ENCODE data around the gene TEKTIP1.

The TEKTIP1 gene

DNA sequence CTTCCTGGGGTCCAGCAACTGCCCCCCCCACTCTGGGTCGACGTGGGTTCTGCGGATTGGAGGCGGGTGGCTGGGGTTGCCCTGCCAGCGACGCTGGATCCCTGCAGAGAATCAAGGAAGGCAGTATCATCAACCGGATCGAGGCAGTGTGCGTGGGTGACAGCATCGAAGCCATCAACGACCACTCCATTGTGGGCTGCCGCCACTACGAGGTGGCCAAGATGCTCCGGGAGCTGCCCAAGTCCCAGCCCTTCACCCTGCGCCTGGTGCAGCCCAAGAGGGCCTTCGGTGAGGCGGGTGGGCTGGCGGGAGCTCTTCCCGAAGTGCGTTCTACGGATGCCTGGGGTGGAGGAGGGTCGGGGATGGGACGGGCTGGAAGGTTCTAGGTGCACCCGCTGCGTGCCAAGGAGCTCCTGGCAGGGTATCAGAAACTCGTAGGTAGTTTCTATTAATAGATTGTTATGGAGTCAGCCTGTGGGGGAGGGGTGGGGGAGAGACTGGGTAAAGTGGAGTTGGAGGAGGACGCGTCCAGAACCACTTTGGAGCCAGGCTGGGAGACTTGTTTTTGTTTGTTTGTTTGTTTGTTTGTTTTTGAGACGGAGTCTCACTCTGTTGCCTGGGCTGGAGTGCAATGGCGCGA is 47.9 kb downstream of the TEKTIP1 start:
- DNase-seq (ENCODE audit: low read depth) = no peak
- no peak overlapping the region for H3K4me3 ChIP-seq (ENCODE audit: low read depth, low read length)
- TF ChIP-seq, protein P1, sequence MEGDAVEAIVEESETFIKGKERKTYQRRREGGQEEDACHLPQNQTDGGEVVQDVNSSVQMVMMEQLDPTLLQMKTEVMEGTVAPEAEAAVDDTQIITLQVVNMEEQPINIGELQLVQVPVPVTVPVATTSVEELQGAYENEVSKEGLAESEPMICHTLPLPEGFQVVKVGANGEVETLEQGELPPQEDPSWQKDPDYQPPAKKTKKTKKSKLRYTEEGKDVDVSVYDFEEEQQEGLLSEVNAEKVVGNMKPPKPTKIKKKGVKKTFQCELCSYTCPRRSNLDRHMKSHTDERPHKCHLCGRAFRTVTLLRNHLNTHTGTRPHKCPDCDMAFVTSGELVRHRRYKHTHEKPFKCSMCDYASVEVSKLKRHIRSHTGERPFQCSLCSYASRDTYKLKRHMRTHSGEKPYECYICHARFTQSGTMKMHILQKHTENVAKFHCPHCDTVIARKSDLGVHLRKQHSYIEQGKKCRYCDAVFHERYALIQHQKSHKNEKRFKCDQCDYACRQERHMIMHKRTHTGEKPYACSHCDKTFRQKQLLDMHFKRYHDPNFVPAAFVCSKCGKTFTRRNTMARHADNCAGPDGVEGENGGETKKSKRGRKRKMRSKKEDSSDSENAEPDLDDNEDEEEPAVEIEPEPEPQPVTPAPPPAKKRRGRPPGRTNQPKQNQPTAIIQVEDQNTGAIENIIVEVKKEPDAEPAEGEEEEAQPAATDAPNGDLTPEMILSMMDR (IDR thresholded peaks at IDR 0.05; ENCODE audit: low read depth, low read length, missing control alignments) = no peak
- in situ Hi-C loops (cut with HindIII; ENCODE audit: low sequenced_read_pairs) = no loop called here

DNA sequence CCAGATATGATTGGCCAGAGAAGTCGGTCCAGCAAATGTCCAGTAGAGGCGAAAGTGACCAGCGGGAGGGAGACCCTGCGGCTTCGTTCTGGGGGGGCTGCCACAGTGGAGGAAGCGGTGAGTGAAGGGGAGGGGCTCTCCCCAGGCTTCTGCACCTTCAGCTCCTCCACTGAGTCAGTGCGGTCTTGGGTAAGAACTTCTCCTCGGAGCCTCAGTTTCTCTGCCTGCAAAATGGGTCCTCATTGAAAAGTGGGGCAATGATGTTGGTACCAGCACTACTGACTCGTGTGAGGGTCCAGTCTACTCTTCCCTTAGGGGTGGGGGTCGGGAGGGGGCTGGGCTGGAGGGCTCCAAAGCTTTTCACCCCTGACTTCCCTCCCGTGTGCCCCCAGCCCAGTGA is 50.5 kb downstream of the TEKTIP1 start:
- in situ Hi-C loops (cut with HindIII; ENCODE audit: low sequenced_read_pairs) = no loop called here
- no peak for DNase-seq (ENCODE audit: low read depth)
- TF ChIP-seq, protein P1 (IDR thresholded peaks at IDR 0.05; ENCODE audit: low read depth, low read length, missing control alignments) = no peak
- no peak overlapping the region for H3K4me3 ChIP-seq (ENCODE audit: low read depth, low read length)

DNA sequence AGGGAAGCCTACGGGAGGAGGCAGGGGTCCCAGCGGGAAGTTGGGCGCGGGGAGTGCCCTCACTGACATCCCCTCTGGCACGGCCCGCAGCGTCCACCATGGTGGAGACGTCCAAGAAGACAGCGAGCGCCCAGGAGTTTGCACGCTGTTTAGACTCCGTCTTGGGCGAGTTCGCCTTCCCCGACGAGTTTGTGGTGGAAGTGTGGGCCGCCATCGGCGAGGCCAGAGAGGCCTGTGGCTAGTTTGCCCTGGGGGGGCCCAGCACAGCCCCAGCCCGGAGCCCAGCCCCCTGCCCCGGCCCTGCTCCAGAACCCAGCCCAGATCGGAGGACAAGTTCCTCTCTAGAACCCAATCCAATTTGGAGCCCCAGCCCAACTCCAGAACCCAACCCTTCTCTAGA is 51.0 kb downstream of the TEKTIP1 start:
- TF ChIP-seq, protein P1 (IDR thresholded peaks at IDR 0.05; ENCODE audit: low read depth, low read length, missing control alignments) = no peak
- in situ Hi-C loops (cut with HindIII; ENCODE audit: low sequenced_read_pairs) = no loop called here
- DNase-seq (ENCODE audit: low read depth) = no peak
- H3K4me3 ChIP-seq (ENCODE audit: low read depth, low read length) = no peak overlapping the region

DNA sequence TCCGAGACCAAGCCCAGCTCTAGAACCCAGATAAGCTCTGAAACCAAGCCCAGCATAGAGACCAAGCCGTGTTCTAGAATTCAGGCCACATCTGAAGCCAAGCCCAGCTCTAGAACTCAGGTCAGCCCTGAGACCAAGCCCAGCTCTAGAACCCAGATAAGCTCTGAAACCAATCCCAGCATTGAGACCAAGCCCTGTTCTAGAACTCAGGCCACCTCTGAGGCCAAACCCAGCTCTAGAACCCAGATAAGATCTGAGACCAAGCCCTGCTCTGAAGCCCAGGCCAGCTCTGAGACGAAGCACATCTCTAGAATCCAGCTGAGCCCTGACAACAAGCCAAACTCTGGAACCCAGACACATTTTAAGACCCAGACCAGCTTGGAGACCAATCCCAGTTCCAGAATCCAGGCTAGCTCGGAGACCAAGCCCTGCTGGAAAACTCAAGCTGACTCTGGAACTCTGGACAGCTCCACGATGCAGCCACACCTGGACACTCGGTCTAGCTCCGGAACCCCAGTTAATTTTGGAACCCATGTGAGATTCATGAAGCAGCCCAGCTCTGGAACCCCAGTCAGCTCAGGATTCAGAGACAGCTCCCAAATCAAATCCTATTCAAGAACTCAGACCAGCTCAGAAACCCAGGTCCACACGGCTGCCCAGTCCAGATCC is 52.2 kb downstream of the TEKTIP1 start:
- no peak overlapping the region for H3K4me3 ChIP-seq (ENCODE audit: low read depth, low read length)
- DNase-seq (ENCODE audit: low read depth) = no peak
- TF ChIP-seq, protein P1 (IDR thresholded peaks at IDR 0.05; ENCODE audit: low read depth, low read length, missing control alignments) = no peak
- in situ Hi-C loops (cut with HindIII; ENCODE audit: low sequenced_read_pairs) = no loop called here

DNA sequence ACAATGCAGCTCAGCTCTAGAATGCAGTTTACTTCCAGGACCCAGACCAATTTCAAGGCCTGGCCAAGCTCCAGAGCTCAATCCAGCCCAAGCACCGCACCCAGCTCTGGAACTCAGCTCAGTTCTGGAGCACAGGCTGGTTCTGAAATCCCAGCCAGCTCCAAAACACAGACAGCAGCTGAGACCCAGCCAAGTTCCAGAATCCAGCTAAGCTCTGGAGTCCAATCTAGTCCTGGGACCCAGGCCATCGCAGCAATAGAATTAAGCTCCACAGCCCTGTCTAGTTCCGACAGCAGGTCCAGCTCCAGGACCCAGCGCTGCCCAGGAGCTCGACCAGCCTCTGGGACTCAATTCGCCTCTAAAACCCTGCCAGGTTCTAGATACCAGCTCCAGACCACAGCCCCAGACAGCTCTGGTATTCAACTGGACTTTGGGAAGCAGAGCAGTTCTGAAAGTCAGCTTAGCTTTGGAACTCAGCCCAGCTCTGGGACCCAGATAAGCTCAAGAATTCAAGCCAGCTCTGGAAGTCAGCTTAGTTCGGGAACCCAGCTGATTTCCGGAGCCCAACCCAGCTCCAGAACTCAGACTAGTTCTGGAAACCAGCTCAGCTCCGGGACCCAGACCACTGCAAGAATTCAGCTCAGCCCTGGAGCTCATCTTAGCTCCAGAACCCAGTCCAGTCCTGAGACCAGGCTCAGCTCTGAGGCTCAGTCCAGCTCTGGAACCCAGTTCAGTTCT is 53.1 kb downstream of the TEKTIP1 start:
- no peak for DNase-seq (ENCODE audit: low read depth)
- H3K4me3 ChIP-seq (ENCODE audit: low read depth, low read length) = no peak overlapping the region
- TF ChIP-seq, protein P1 (IDR thresholded peaks at IDR 0.05; ENCODE audit: low read depth, low read length, missing control alignments) = no peak
- in situ Hi-C loops (cut with HindIII; ENCODE audit: low sequenced_read_pairs) = no loop called here

DNA sequence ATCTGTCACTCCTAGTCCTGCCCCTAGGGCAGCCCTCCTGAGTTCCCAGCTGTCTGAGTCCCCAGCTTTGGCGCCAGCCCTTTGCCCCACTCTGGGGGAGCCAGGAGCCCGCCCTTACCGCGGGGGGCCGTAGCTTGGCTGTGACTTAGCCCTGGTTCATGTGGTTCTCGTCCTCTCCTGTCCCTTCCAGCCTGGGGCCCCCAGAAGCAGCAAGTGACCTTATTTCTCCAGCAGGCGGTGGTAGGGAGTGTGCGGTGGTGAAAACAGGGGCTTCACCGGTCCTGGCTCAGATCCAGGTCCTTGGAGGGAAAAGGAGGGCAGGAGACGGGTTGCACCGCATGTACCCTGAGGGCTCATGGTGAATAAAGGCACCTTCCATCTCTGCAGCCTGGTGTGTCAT is 54.2 kb downstream of the TEKTIP1 start:
- in situ Hi-C loops (cut with HindIII; ENCODE audit: low sequenced_read_pairs) = no loop called here
- DNase-seq (ENCODE audit: low read depth) = no peak
- H3K4me3 ChIP-seq (ENCODE audit: low read depth, low read length) = no peak overlapping the region
- TF ChIP-seq, protein P1 (IDR thresholded peaks at IDR 0.05; ENCODE audit: low read depth, low read length, missing control alignments) = peak; percentile 18

Measured in astrocyte of the cerebellum (primary cell).